A549 (cell line): ENCODE results near the gene MRPS34. TPM values are rescaled to one million over a fixed set of nuclear protein-coding genes. Genes with fewer than 3 reads are reported as not detected.

Experiments
- ATAC-seq, 2 experiments: fragments of 200-7000 bp in 1 of 2; fragments of >200 bp in 1 of 2; cut with Nextera tagmentation in 1 of 2; cut with Tn5 transposase in 1 of 2; 3 replicates each; pipeline versions ENCODE4 v1.8.0 to v1.9.1; 2018 to 2020; ENCODE audit warnings: mild to moderate bottlenecking in 1 of 2, moderate library complexity in 1 of 2
- CTCF ChIA-PET: fragments of 300-600 bp; sonication (Branson Sonifier 250); formaldehyde crosslinking; extraction: SDS; loops from one replicate; lab custom pipeline; 2021; ENCODE audit warnings: antibody characterized with exemption, inconsistent platforms; lab: Yijun Ruan, JAX
- POLR2A ChIA-PET: fragments of 350-600 bp; formaldehyde crosslinking; extraction: SDS; loops from one replicate; lab custom pipeline; 2021; ENCODE audit warnings: antibody characterized with exemption, inconsistent platforms; lab: Yijun Ruan, JAX
- DNase-seq, 2 experiments: peaks; one replicate each; pipeline versions ENCODE4 v3.0.0 to v3.0.0-alpha.2; 2011 to 2016; ENCODE audit warnings: low read depth in 1 of 2, low spot score in 1 of 2
- FAIRE-seq: peaks from 2 replicates; lab custom pipeline; 2011; peaks lifted over from hg19 to GRCh38; lab: Jason Lieb, UNC
- H3K27ac ChIP-seq, 2 experiments: fragments of >200 bp; sonication (Bioruptor Twin); formaldehyde crosslinking; 3 replicates each; pipeline ENCODE4 v1.5.1; 2016 to 2017
- H3K4me1 ChIP-seq: fragments of >200 bp; sonication (Bioruptor Twin); formaldehyde crosslinking; 3 replicates; pipeline ENCODE4 v1.6.1; 2016
- H3K4me2 ChIP-seq: fragments of >200 bp; sonication (Bioruptor Twin); formaldehyde crosslinking; 3 replicates; pipeline ENCODE4 v1.6.1; 2016
- H3K4me3 ChIP-seq: fragments of >200 bp; sonication (Bioruptor Twin); formaldehyde crosslinking; 3 replicates; pipeline ENCODE4 v1.5.1; 2016
- H3K9me3 ChIP-seq: fragments of >200 bp; sonication (Bioruptor Twin); formaldehyde crosslinking; 3 replicates; pipeline ENCODE4 v1.6.1; 2016
- E2F6 ChIP-seq: IDR thresholded peaks from 2 replicates; pipeline ENCODE4 v1.6.1; 2012; ENCODE audit warnings: low read depth, borderline replicate concordance
- ELK1 ChIP-seq: fragments of 150-350 bp; IDR thresholded peaks from 2 replicates; pipeline ENCODE4 v1.6.1; 2014; ENCODE audit warnings: low read depth, mild to moderate bottlenecking, low read length
- FOSB ChIP-seq: fragments of 250-450 bp; sonication (Bioruptor Pico); IDR thresholded peaks from 2 replicates; pipeline ENCODE4 v1.5.0; 2020; ENCODE audit warnings: mild to moderate bottlenecking, moderate library complexity
- FOXS1 ChIP-seq: fragments of 250-450 bp; sonication (Bioruptor Pico); IDR thresholded peaks from 2 replicates; pipeline ENCODE4 v1.5.0; 2020; ENCODE audit warnings: mild to moderate bottlenecking, moderate library complexity
- GATA3 ChIP-seq: IDR thresholded peaks from 2 replicates; pipeline ENCODE4 v1.6.1; 2012; ENCODE audit warnings: borderline replicate concordance
- HDAC2 ChIP-seq: fragments of 200-600 bp; sonication (generic); IDR thresholded peaks from 2 replicates; pipeline ENCODE4 v1.6.1; 2016
- HEYL ChIP-seq: fragments of 250-450 bp; sonication (Bioruptor Pico); IDR thresholded peaks from 2 replicates; pipeline ENCODE4 v1.8.0; 2021; ENCODE audit warnings: mild to moderate bottlenecking, moderate library complexity
- KDM1A ChIP-seq: fragments of 200-600 bp; sonication (generic); IDR thresholded peaks from 2 replicates; pipeline ENCODE4 v1.6.1; 2016; ENCODE audit warnings: low read depth, mild to moderate bottlenecking
- MAFK ChIP-seq: fragments of 450-650 bp; IDR thresholded peaks from 2 replicates; pipeline ENCODE4 v1.6.1; 2014; ENCODE audit not compliant: partially characterized antibody
- MAZ ChIP-seq: fragments of 150-350 bp; IDR thresholded peaks from 2 replicates; pipeline ENCODE4 v1.6.1; 2014; ENCODE audit warnings: antibody characterized with exemption, low read depth, low read length, borderline replicate concordance
- MYC ChIP-seq: IDR thresholded peaks from 2 replicates; pipeline ENCODE4 v1.6.1; 2012; ENCODE audit warnings: mild to moderate bottlenecking, inconsistent platforms, low read length, improper control_type of control experiment, borderline replicate concordance
- REST ChIP-seq: fragments of 200-600 bp; sonication (generic); IDR thresholded peaks from 2 replicates; pipeline ENCODE4 v1.6.1; 2016; ENCODE audit warnings: antibody characterized with exemption, mild to moderate bottlenecking, moderate library complexity
- RFX5 ChIP-seq: fragments of 450-650 bp; IDR thresholded peaks from 2 replicates; pipeline ENCODE4 v1.7.1; 2014; ENCODE audit warnings: antibody characterized with exemption, mild to moderate bottlenecking, moderate library complexity
- SREBF2 ChIP-seq: fragments of 450-650 bp; IDR thresholded peaks from 2 replicates; pipeline ENCODE4 v1.6.1; 2014; ENCODE audit warnings: mild to moderate bottlenecking, moderate library complexity
- TP53 ChIP-seq: fragments of 250-450 bp; sonication (Bioruptor Pico); IDR thresholded peaks from 2 replicates; pipeline ENCODE4 v1.5.0; 2021; ENCODE audit warnings: mild to moderate bottlenecking, moderate library complexity
- USF2 ChIP-seq: fragments of 450-650 bp; IDR thresholded peaks from 2 replicates; pipeline ENCODE4 v1.6.1; 2014; ENCODE audit warnings: antibody characterized with exemption
- ZFP36 ChIP-seq: fragments of 450-650 bp; IDR thresholded peaks from 2 replicates; pipeline ENCODE4 v1.6.1; 2014; ENCODE audit warnings: borderline replicate concordance; ENCODE audit not compliant: partially characterized antibody
- WGBS: methylation state at CpG from one replicate; pipeline ENCODE4 v1.1.6; 2017; ENCODE audit errors: missing lambda C conversion rate; 5-methylcytosine and 5-hydroxymethylcytosine counted together
- polyA plus RNA-seq, 4 experiments: library from polyadenylated mRNA; depleted of rRNA in 3 of 4; stranded (reverse); fragments of >200 nt; fragmentation: RNase III in 1 of 4; extraction: RNeasy Plus Mini Kit Qiagen cat#74134 plus additional on column Dnase treatment in 1 of 4; gene quantifications; 2 replicates in 3 of 4; 3 replicates in 1 of 4; pipeline ENCODE4 v1.2.3, GENCODE V29; 2011 to 2017

Gene MRPS34
- polyA plus RNA-seq, 2 of the 4 experiments (the other 2 are of a cell fraction): 118 to 220 TPM

DNA sequence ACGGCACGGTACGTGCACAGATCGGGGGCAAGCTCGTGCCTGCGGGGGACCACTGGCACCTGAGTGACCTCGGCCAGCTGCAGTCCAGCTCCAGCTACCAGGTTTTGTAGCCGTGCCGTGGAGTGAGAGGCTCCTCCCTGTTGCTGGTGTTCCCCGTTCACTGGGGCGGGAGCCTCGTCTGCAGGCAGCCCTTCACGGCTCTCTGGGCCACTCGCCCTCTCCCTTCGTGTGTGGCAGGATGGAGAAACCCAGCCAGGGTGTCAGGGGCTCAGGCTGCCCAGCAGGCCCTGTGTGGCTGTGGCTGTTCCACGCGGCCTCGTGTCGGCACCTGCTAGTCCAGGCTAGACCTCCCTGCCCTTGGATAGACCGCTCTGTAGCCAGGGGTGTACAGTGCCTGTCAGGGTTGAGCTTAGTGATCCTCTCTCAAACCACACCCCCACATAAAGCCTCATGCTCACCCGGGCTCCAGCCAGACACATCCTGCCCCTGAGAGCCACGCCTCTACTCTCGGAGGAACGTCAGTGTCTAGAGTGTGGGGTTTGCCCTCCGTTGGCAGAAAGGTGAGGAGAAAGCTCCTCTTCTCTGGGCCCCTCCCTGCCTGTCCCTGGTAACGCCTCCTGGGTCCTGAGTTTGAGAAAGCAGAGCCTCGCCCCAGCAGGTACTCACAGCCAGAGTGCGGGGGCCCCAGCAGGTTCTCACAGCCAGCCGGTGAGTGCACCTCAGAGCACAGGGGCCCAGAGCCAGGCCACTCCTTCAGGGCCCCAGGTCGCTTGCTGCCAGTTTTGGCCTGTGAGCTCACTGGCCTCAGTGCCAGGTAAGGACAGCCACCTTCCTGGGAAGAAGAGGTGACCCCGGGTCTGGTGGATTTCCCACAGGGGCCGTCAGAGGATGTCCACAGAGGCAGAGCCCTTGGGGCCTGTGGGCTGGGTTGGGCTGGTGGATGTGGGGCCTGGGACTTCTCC, 29.3 kb downstream of the MRPS34 start:
- 91% methylated on average over 30 of the region's 32 CpGs for WGBS
- ATAC-seq (no peak), DNase-seq (no peak), FAIRE-seq (no peak)
- CTCF ChIA-PET: interaction anchor here (1.2 to 2.8 kb wide), 5 partner anchors 14 to 38 kb away, joined by 3 to 13 read pairs (median 5); partner anchors contain the start of gene MAPK8IP3
- no peak overlapping the region for H3K4me3 ChIP-seq
- H3K4me1 ChIP-seq: peaks cover 22% of the 10 kb centered on the region
- H3K4me2 ChIP-seq: no peak overlapping the region
- TF ChIP-seq SREBF2: no peak
- no peak for TF ChIP-seq MAFK
- TF ChIP-seq MAZ: no peak
- TF ChIP-seq USF2: no peak
- TF ChIP-seq REST: no peak
- POLR2A ChIA-PET: interaction anchor here (1.2 kb wide), 1 partner anchor 38 kb away, joined by 4 read pairs; the partner anchor contains the start of gene MAPK8IP3
- H3K9me3 ChIP-seq: no peaks in the 10 kb centered on the region; the same call in 2 of the 3 replicates
- H3K27ac ChIP-seq: no peak overlapping the region

DNA sequence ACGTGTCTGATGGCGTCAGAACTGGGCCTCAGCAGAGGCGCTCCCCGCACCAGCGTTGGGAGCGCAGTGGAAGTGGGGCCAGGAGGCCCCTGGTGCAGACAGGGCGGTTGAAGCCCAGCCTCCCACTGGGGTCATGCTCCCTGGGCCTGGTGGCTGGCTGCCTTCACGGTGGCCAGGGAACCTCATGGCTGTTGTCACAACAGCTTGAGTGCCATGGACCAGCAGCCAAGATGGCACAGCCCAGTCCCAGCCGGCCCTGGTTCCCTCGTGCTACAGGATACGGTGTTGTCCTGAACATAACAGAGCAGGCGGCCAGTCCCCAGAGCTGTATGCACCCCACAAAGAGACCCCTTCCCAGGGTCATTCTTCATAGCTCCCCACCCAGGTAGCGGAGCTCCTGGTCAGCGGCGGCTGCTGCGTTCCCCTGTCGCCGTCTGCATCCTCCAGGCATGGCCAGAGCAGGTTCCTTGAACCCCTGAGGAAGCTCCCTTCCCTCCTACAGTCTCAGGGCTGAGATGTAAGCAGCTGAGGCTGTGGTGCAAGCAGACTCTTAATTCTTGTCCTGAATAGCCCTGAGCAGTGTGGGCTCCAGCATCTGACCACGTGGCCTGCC, 31.3 kb downstream of the MRPS34 start:
- CTCF ChIA-PET: interaction anchor here (1.1 to 1.3 kb wide), 3 partner anchors 15 to 35 kb away, joined by 3 to 4 read pairs (median 3); partner anchors contain the start of gene MAPK8IP3
- DNase-seq (no peak), FAIRE-seq (no peak), ATAC-seq (no peak)
- no peaks in the 10 kb centered on the region; the same call in 2 of the 3 replicates for H3K9me3 ChIP-seq
- no peak overlapping the region for H3K4me2 ChIP-seq
- no peak overlapping the region for H3K27ac ChIP-seq
- TF ChIP-seq SREBF2 (no peak), HEYL (no peak), HDAC2 (no peak), FOXS1 (CRISPR knock-in tag) (no peak), ZFP36 (no peak), MAZ (no peak), FOSB (CRISPR knock-in tag) (no peak), MYC (no peak), ELK1 (no peak), E2F6 (no peak), TP53 (CRISPR knock-in tag) (no peak), RFX5 (no peak), KDM1A (no peak), GATA3 (no peak)
- peaks cover 15% of the 10 kb centered on the region for H3K4me1 ChIP-seq
- WGBS: 96% methylated on average over 10 of the region's 19 CpGs
- POLR2A ChIA-PET: no interaction called here
- H3K4me3 ChIP-seq: no peak overlapping the region
